H1 (cell line): Measurements from ENCODE around the gene DPP4. TPM values are rescaled to one million over a fixed set of nuclear protein-coding genes. Genes with fewer than 3 reads are reported as not detected.

Source experiments
- CTCF ChIA-PET: fragments of 300-600 bp; sonication (Branson Sonifier 250); formaldehyde crosslinking; loops from one replicate; lab custom pipeline; 2021; ENCODE audit not compliant: partially characterized antibody; lab: Charles Lee
- POLR2A ChIA-PET: fragments of 300-600 bp; sonication (Branson Sonifier 250); formaldehyde crosslinking; loops from one replicate; lab custom pipeline; 2021; ENCODE audit warnings: inconsistent platforms; ENCODE audit not compliant: partially characterized antibody; lab: Charles Lee
- DNase-seq, 2 experiments: peaks; one replicate each; pipeline versions ENCODE4 v3.0.0 to v3.0.0-alpha.2; 2010 to 2022; ENCODE audit warnings: low spot score in 2 of 2, low read depth in 1 of 2, mixed read lengths in 1 of 2
- FAIRE-seq: peaks from 2 replicates; lab custom pipeline; 2011; peaks lifted over from hg19 to GRCh38; lab: Jason Lieb, UNC
- H2AFZ ChIP-seq: 2 replicates; pipeline ENCODE4 v1.8.1; 2012; ENCODE audit warnings: low read length, inconsistent platforms
- H2AK5ac ChIP-seq: 2 replicates; pipeline ENCODE4 v1.6.1; 2013; ENCODE audit warnings: low read depth, low read length
- H2BK120ac ChIP-seq: replicated peaks from 2 replicates; pipeline ENCODE3; 2013; ENCODE audit warnings: low read depth, low read length, inconsistent platforms
- H2BK12ac ChIP-seq: 2 replicates; pipeline ENCODE4 v1.6.1; 2013; ENCODE audit warnings: low read depth, low read length
- H2BK15ac ChIP-seq: 2 replicates; pipeline ENCODE4 v1.6.1; 2013; ENCODE audit warnings: low read length
- H2BK20ac ChIP-seq: 2 replicates; pipeline ENCODE4 v1.6.1; 2013; ENCODE audit warnings: low read length
- H2BK5ac ChIP-seq: 2 replicates; pipeline ENCODE4 v1.6.1; 2013; ENCODE audit warnings: low read depth, low read length
- H3K14ac ChIP-seq: 2 replicates; pipeline ENCODE4 v1.6.1; 2013; ENCODE audit warnings: inconsistent platforms; ENCODE audit not compliant: insufficient read length
- H3K18ac ChIP-seq: 2 replicates; pipeline ENCODE4 v1.6.1; 2013; ENCODE audit warnings: low read length; ENCODE audit errors: extremely low read depth
- H3K23ac ChIP-seq: 2 replicates; pipeline ENCODE4 v1.6.1; 2013; ENCODE audit warnings: inconsistent platforms; ENCODE audit not compliant: insufficient read length
- H3K23me2 ChIP-seq: 2 replicates; pipeline ENCODE4 v1.6.1; 2013; ENCODE audit warnings: low read depth, low read length
- H3K27ac ChIP-seq: 2 replicates; pipeline ENCODE4 v1.6.1; 2011; ENCODE audit warnings: low read depth, low read length, inconsistent platforms
- H3K27me3 ChIP-seq, 4 experiments: replicated peaks in 1 of 4; 1 replicate in 1 of 4; 2 replicates in 3 of 4; pipeline versions ENCODE4 v1.6.1 to v1.8.1; 2011 to 2013; ENCODE audit warnings: low read length in 3 of 4, mild to moderate bottlenecking in 3 of 4, inconsistent platforms in 2 of 4, mixed read lengths in 2 of 4, moderate library complexity in 1 of 4; ENCODE audit not compliant: control insufficient read depth in 3 of 4, insufficient read depth in 3 of 4; ENCODE audit errors: extremely low read depth in 1 of 4
- H3K36me3 ChIP-seq, 4 experiments: 2 replicates each; pipeline versions ENCODE4 v1.6.1 to v1.8.1; 2011 to 2013; ENCODE audit warnings: mild to moderate bottlenecking in 4 of 4, low read length in 3 of 4, moderate library complexity in 2 of 4, control low read depth in 1 of 4, inconsistent platforms in 1 of 4; ENCODE audit not compliant: insufficient read depth in 4 of 4, control insufficient read depth in 2 of 4
- H3K4ac ChIP-seq: replicated peaks from 2 replicates; pipeline ENCODE3; 2013; ENCODE audit warnings: low read length, low read depth, mixed read lengths, inconsistent platforms; ENCODE audit not compliant: insufficient read length
- H3K4me1 ChIP-seq, 4 experiments: replicated peaks in 1 of 4; 1 replicate in 1 of 4; 2 replicates in 3 of 4; pipeline versions ENCODE4 v1.6.1 to v1.8.1; 2011 to 2013; ENCODE audit warnings: low read length in 3 of 4, inconsistent platforms in 2 of 4, mixed read lengths in 1 of 4; ENCODE audit not compliant: insufficient read depth in 4 of 4, control insufficient read depth in 3 of 4
- H3K4me2 ChIP-seq, 2 experiments: 2 replicates each; pipeline versions ENCODE4 v1.6.1 to v1.8.1; 2011 to 2013; ENCODE audit warnings: low read depth in 2 of 2, low read length in 2 of 2, control low read depth in 1 of 2, inconsistent platforms in 1 of 2, mild to moderate bottlenecking in 1 of 2; ENCODE audit not compliant: insufficient read depth in 1 of 2
- H3K4me3 ChIP-seq, 4 experiments: fragments of 200-600, 300-600 bp in 1 of 4; sonication (generic), shearing (Covaris generic), sonication (Bioruptor Twin) in 1 of 4; 2 replicates each; pipeline versions ENCODE4 v1.5.1 to v1.8.1; 2011 to 2016; ENCODE audit warnings: low read length in 4 of 4, low read depth in 3 of 4, control low read depth in 2 of 4, inconsistent platforms in 2 of 4, mild to moderate bottlenecking in 2 of 4, mixed read lengths in 1 of 4, moderate library complexity in 1 of 4; ENCODE audit not compliant: insufficient read depth in 2 of 4; ENCODE audit errors: extremely low read depth in 1 of 4
- H3K56ac ChIP-seq: replicated peaks from 2 replicates; pipeline ENCODE3; 2013; ENCODE audit warnings: low read depth, mild to moderate bottlenecking, mixed read lengths, low read length, inconsistent platforms; ENCODE audit not compliant: insufficient read length
- H3K79me1 ChIP-seq: 2 replicates; pipeline ENCODE4 v1.6.1; 2013; ENCODE audit warnings: low read depth, low read length, control low read depth
- H3K79me2 ChIP-seq, 2 experiments: 2 replicates each; pipeline versions ENCODE4 v1.6.1 to v1.8.1; 2012 to 2013; ENCODE audit warnings: low read length in 2 of 2, mild to moderate bottlenecking in 2 of 2, inconsistent platforms in 1 of 2; ENCODE audit not compliant: insufficient read depth in 2 of 2, control insufficient read depth in 1 of 2
- H3K9ac ChIP-seq, 4 experiments: replicated peaks in 1 of 4; 1 replicate in 1 of 4; 2 replicates in 3 of 4; pipeline versions ENCODE4 v1.6.1 to v1.8.1; 2011 to 2013; ENCODE audit warnings: low read depth in 3 of 4, low read length in 3 of 4, control low read depth in 2 of 4, mild to moderate bottlenecking in 2 of 4, moderate library complexity in 2 of 4, inconsistent platforms in 1 of 4; ENCODE audit errors: extremely low read depth in 1 of 4
- H3K9me3 ChIP-seq, 2 experiments: 2 replicates each; pipeline versions ENCODE4 v1.6.1 to v1.8.1; 2012 to 2013; ENCODE audit warnings: mild to moderate bottlenecking in 2 of 2, moderate library complexity in 2 of 2, control low read depth in 1 of 2, inconsistent platforms in 1 of 2, low read depth in 1 of 2, low read length in 1 of 2, mixed read lengths in 1 of 2; ENCODE audit not compliant: insufficient read depth in 2 of 2
- H4K20me1 ChIP-seq, 2 experiments: replicated peaks in 1 of 2; 2 replicates each; pipeline versions ENCODE3 to v1.8.1; 2011 to 2013; ENCODE audit warnings: inconsistent platforms in 2 of 2, low read length in 2 of 2, mild to moderate bottlenecking in 1 of 2; ENCODE audit not compliant: insufficient read depth in 2 of 2, control insufficient read depth in 1 of 2
- H4K5ac ChIP-seq: 2 replicates; pipeline ENCODE4 v1.6.1; 2013; ENCODE audit warnings: low read length, low read depth, mixed read lengths, inconsistent platforms; ENCODE audit not compliant: insufficient read length
- H4K8ac ChIP-seq: 2 replicates; pipeline ENCODE4 v1.8.0; 2013; ENCODE audit warnings: mild to moderate bottlenecking, moderate library complexity, low read length, inconsistent platforms; ENCODE audit not compliant: insufficient read depth; ENCODE audit errors: extremely low read depth
- H4K91ac ChIP-seq: replicated peaks from 2 replicates; pipeline ENCODE3; 2013; ENCODE audit warnings: low read length, mixed read lengths, inconsistent platforms; ENCODE audit not compliant: insufficient read length
- BRCA1 ChIP-seq: IDR thresholded peaks from 2 replicates; pipeline ENCODE4 v1.6.1; 2012; ENCODE audit warnings: low read depth, low read length, improper control_type of control experiment
- CEBPB ChIP-seq: IDR thresholded peaks from 2 replicates; pipeline ENCODE4 v1.6.1; 2012; ENCODE audit warnings: low read depth, low read length
- CTBP2 ChIP-seq: IDR thresholded peaks from 2 replicates; pipeline ENCODE4 v1.7.0; 2011; ENCODE audit warnings: borderline replicate concordance, mild to moderate bottlenecking, moderate library complexity, mixed read lengths, low read length; ENCODE audit not compliant: insufficient read depth, insufficient read length
- EGR1 ChIP-seq: IDR thresholded peaks from 2 replicates; pipeline ENCODE4 v1.6.1; 2011; ENCODE audit warnings: low read depth, low read length, borderline replicate concordance
- HDAC6 ChIP-seq: IDR thresholded peaks from one replicate; pipeline ENCODE4 v1.7.1; 2012; ENCODE audit warnings: low read depth, mild to moderate bottlenecking, inconsistent platforms, low read length, moderate library complexity
- POLR2AphosphoS5 ChIP-seq: IDR thresholded peaks from 2 replicates; pipeline ENCODE4 v1.6.1; 2011; ENCODE audit warnings: low read depth, low read length
- SIN3A ChIP-seq, 2 experiments: IDR thresholded peaks in 1 of 2; conservative IDR thresholded peaks in 1 of 2; 2 replicates each; pipeline ENCODE4 v1.6.1; 2011 to 2012; ENCODE audit warnings: low read length in 2 of 2, improper control_type of control experiment in 1 of 2, low read depth in 1 of 2, mild to moderate bottlenecking in 1 of 2
- SUZ12 ChIP-seq: fragments of 200-600 bp; sonication (generic); IDR thresholded peaks from 2 replicates; pipeline ENCODE4 v1.6.1; 2012; ENCODE audit warnings: mild to moderate bottlenecking, inconsistent platforms, low read length, moderate library complexity, mixed read lengths
- polyA plus RNA-seq, 7 experiments: library from polyadenylated mRNA; depleted of rRNA in 3 of 7; stranded (reverse) in 5 of 7; unstranded in 2 of 7; fragments of >200 nt in 5 of 7; fragments of 200-250 nt in 2 of 7; gene quantifications; 1 replicate in 5 of 7; 2 replicates in 1 of 7; 4 replicates in 1 of 7; pipeline versions ENCODE4 v1.2.1 to v1.2.3, GENCODE V29; 2011 to 2013; ENCODE audit warnings: missing spikeins in 2 of 7, mixed read lengths in 2 of 7
- total RNA-seq: library from RNA; stranded (reverse); fragmentation: NEBNext Ultra II Directional; extraction: Animal tissue kit (Norgen Biotek cat#: 25700); gene quantifications from 2 replicates; pipeline ENCODE4 v1.2.1, GENCODE V29; 2021

The DPP4 gene
- total and polyA plus RNA-seq, 2 of the 8 experiments (the other 6 are each of a cell fraction or from before 2014, with no cell fraction given): 1.3 to 3.1 TPM

DNA sequence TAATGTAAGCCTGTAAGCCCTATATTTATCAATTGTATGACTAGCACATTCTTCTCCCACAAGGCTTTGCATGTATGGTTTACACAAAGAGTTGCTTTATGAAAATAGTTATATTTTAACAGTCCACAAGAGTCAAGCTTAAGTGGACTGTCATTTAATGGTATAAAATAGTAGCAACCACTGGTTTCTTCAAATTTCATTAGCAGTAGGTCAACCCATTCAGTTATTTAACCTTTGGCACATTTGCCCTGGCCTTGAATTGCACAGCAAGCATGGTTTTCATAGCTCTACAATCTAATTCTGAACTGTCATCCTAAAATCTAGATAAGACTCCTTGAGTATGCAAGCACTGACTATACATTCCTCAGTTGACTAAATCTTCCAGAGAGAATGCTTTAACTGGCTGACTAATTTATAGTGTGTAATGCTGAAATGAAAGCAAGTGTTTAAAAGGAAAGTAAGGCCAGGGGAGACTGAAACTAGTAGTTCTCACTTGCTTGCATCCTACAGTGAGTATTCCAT, 1.8 kb downstream of the DPP4 start:
- ChIA-PET POLR2A (interaction anchor here (1.2 kb wide), 1 partner anchor 21 kb away, joined by 3 read pairs; no protein-coding TSS in a partner anchor), CTCF (interaction anchor here (0.6 to 1.6 kb wide), 4 partner anchors 12 to 865 kb away, joined by 3 to 6 read pairs (median 3); no protein-coding TSS in a partner anchor)
- Histone ChIP-seq H3K4ac (no peak overlapping the region), H3K4me3 (no peak overlapping the region), H3K4me2 (no peak overlapping the region; a peak in 1 of 4 replicates), H4K91ac (no peak overlapping the region), H3K4me1 (peaks cover 3 to 16% (median 13%) of the 10 kb centered on the region in 4 experiments), H4K8ac (no peak overlapping the region), H3K18ac (no peak overlapping the region), H2AK5ac (no peak overlapping the region), H3K79me2 (no peaks in the 10 kb centered on the region), H3K79me1 (no peaks in the 10 kb centered on the region), H2BK15ac (no peak overlapping the region), H4K5ac (no peak overlapping the region), H3K56ac (no peak overlapping the region), H3K9me3 (no peaks in the 10 kb centered on the region), H3K9ac (no peak overlapping the region), H3K27me3 (peaks cover 0 to 15% (median 12%) of the 10 kb centered on the region in 4 experiments; a peak in 5 of 7 replicates), H3K14ac (no peak overlapping the region), H2BK12ac (no peak overlapping the region), H3K27ac (no peak overlapping the region), H2AFZ (no peak overlapping the region), H4K20me1 (no peaks in the 10 kb centered on the region), H3K23me2 (peaks cover 6% of the 10 kb centered on the region; the same call in 1 of the 2 replicates), H2BK120ac (no peak overlapping the region), H2BK20ac (no peak overlapping the region), H2BK5ac (no peak overlapping the region), H3K36me3 (no peaks in the 10 kb centered on the region), H3K23ac (no peak overlapping the region)
- no peak for FAIRE-seq
- DNase-seq: no peak
- TF ChIP-seq CEBPB (no peak), SUZ12 (no peak), BRCA1 (no peak), CTBP2 (no peak), EGR1 (no peak), POLR2AphosphoS5 (no peak), SIN3A (conservative IDR thresholded peaks at IDR 0.05 in 1 of 2, IDR thresholded peaks at IDR 0.05 in 1 of 2; ENCODE audit: low read depth in 1 of 2, low read length in 2 of 2) (no peak), HDAC6 (no peak)
